Esophagus (tissue), 2 donors: ENCODE data around the gene PDE4D. TPM values are rescaled to one million over a fixed set of nuclear protein-coding genes. Genes with fewer than 3 reads are reported as not detected.

Experiments
- H3K27ac ChIP-seq, 2 donors: one replicate each; pipeline ENCODE4 v1.5.1; 2013; ENCODE audit warnings: low read depth in 2 of 2, mild to moderate bottlenecking in 2 of 2, inconsistent platforms in 1 of 2, low read length in 1 of 2, moderate library complexity in 1 of 2
- H3K27me3 ChIP-seq, 2 donors: one replicate each; pipeline ENCODE4 v1.6.1; 2013; ENCODE audit warnings: low read length in 2 of 2, control low read depth in 1 of 2, mild to moderate bottlenecking in 1 of 2; ENCODE audit not compliant: insufficient read depth in 2 of 2, control insufficient read depth in 1 of 2
- H3K36me3 ChIP-seq, 2 donors: one replicate each; pipeline ENCODE4 v1.6.1; 2013; ENCODE audit warnings: low read length in 1 of 2; ENCODE audit not compliant: control insufficient read depth in 2 of 2, insufficient read depth in 2 of 2
- H3K4me1 ChIP-seq, 2 donors: one replicate each; pipeline ENCODE4 v1.6.1; 2013; ENCODE audit warnings: low read length in 1 of 2; ENCODE audit not compliant: control insufficient read depth in 2 of 2, insufficient read depth in 2 of 2
- H3K4me3 ChIP-seq, 2 donors: one replicate each; pipeline ENCODE4 v1.5.1; 2013; ENCODE audit warnings: low read length in 2 of 2, mild to moderate bottlenecking in 2 of 2, low read depth in 1 of 2, moderate library complexity in 1 of 2
- H3K9me3 ChIP-seq, 2 donors: one replicate each; pipeline ENCODE4 v1.6.1; 2013; ENCODE audit warnings: mild to moderate bottlenecking in 2 of 2, low read depth in 1 of 2, low read length in 1 of 2, moderate library complexity in 1 of 2; ENCODE audit not compliant: control insufficient read depth in 2 of 2, insufficient read depth in 1 of 2
- WGBS, 2 donors: extraction: QIAGEN DNeasy Blood & Tissue Kit; methylation state at CpG; one replicate each; pipeline ENCODE4 v1.1.7; 2013; 5-methylcytosine and 5-hydroxymethylcytosine counted together
- polyA plus RNA-seq, 2 donors: library from polyadenylated mRNA; stranded (reverse); fragments of 200-250 nt; gene quantifications; one replicate each; pipeline ENCODE4 v1.2.3, GENCODE V29; 2013
- donor health status: healthy with polysubstance abuse.
- donor health status: Bipolar disorder and iron deficiency.

PDE4D gene
- polyA plus RNA-seq, 2 donors, result 1.5 to 2.5 TPM

- 69 to 84% methylated on average over 2 of the region's 2 CpGs for WGBS, 2 donors
- Histone ChIP-seq H3K27ac (no peak overlapping the region), H3K4me3 (no peak overlapping the region), H3K4me1 (no peaks in the 10 kb centered on the region), H3K9me3 (no peaks in the 10 kb centered on the region), H3K27me3 (no peaks in the 10 kb centered on the region), H3K36me3 (no peaks in the 10 kb centered on the region)
These were observed 408.4 kb downstream of the PDE4D start for GRCh38 chr5:59485107-59485506.

- Histone ChIP-seq H3K4me1 (no peaks in the 10 kb centered on the region), H3K4me3 (no peak overlapping the region), H3K9me3 (no peaks in the 10 kb centered on the region), H3K27ac (no peak overlapping the region), H3K27me3 (no peaks in the 10 kb centered on the region), H3K36me3 (no peaks in the 10 kb centered on the region)
- 73 to 82% methylated on average over 2 of the region's 2 CpGs for WGBS, 2 donors
These were observed 408.9 kb downstream of the PDE4D start for GRCh38 chr5:59484618-59485017.

- no peaks in the 10 kb centered on the region for H3K4me1 ChIP-seq
- no peak overlapping the region for H3K4me3 ChIP-seq
- H3K9me3 ChIP-seq, result no peaks in the 10 kb centered on the region
- no peaks in the 10 kb centered on the region for H3K36me3 ChIP-seq
- no peak overlapping the region for H3K27ac ChIP-seq
- no peaks in the 10 kb centered on the region for H3K27me3 ChIP-seq
These were observed 409.5 kb downstream of the PDE4D start for GRCh38 chr5:59483971-59484472.

- no peak overlapping the region for H3K27ac ChIP-seq
- no peaks in the 10 kb centered on the region for H3K9me3 ChIP-seq
- H3K4me3 ChIP-seq, result no peak overlapping the region
- H3K36me3 ChIP-seq, result no peaks in the 10 kb centered on the region
- 46 to 88% methylated on average over 2 of the region's 2 CpGs for WGBS, 2 donors
- no peaks in the 10 kb centered on the region for H3K4me1 ChIP-seq
- no peaks in the 10 kb centered on the region for H3K27me3 ChIP-seq
These were observed 414.4 kb downstream of the PDE4D start for GRCh38 chr5:59479086-59479485.

- WGBS, 2 donors, result 79 to 85% methylated on average over 1 of the region's 1 CpG
These were observed 419.2 kb downstream of the PDE4D start for GRCh38 chr5:59474324-59474723.

DNA sequence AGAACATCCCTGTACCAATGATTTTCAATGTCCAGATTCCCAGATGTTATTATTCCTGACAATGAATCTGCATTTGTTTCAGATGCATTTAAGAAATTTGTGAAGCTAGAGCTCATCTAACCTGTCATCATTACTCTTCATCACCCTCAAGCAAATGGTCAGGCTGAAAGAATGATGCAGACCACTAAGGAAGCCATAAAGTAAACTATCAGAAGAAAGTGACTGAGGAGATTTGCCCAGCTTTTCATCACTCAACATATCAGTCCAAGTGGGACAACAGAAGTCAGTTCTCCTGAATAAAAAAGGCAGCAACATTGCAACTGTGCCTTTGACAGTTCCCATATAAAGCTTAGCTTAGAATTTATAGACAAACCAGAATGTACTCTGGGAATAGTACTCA lies 419.9 kb downstream of the PDE4D start:
- Histone ChIP-seq H3K4me3 (no peak overlapping the region), H3K9me3 (no peaks in the 10 kb centered on the region), H3K4me1 (no peaks in the 10 kb centered on the region), H3K27ac (no peak overlapping the region), H3K27me3 (no peaks in the 10 kb centered on the region), H3K36me3 (no peaks in the 10 kb centered on the region)

More at GRCh38 chr5:59474324-59474723, 419.2 kb downstream of the PDE4D start:
- H3K4me3 ChIP-seq, result no peak overlapping the region
- H3K27me3 ChIP-seq, result no peaks in the 10 kb centered on the region
- no peaks in the 10 kb centered on the region for H3K4me1 ChIP-seq
- no peaks in the 10 kb centered on the region for H3K9me3 ChIP-seq
- no peak overlapping the region for H3K27ac ChIP-seq
- H3K36me3 ChIP-seq, result no peaks in the 10 kb centered on the region

DNA sequence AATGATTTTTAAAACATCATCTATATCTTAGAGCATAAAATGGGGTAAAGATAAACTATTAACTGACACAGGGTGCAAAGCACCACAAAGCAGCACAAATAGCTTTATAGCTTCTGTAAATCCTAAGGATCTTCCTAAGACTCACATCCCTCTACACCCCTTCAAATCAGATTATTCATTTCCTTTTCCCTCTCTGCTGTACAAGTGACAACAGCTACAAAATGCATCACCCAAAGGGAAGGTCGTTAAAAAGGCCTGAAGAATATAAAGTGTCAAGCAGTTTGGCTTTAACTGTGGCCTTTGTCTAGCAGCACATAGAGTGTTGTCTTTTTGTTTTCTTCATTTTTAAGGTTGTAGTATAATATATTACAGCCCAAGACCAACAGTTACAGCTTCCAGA lies 422.1 kb downstream of the PDE4D start:
- WGBS, 2 donors, result 41 to 48% methylated on average over 1 of the region's 1 CpG
- no peak overlapping the region for H3K4me3 ChIP-seq
- H3K9me3 ChIP-seq, result no peaks in the 10 kb centered on the region
- H3K36me3 ChIP-seq, result no peaks in the 10 kb centered on the region
- no peaks in the 10 kb centered on the region for H3K27me3 ChIP-seq
- H3K4me1 ChIP-seq, result no peaks in the 10 kb centered on the region
- H3K27ac ChIP-seq, result no peak overlapping the region

GRCh38 chr5:59467969-59468368 lies 425.6 kb downstream of the PDE4D start:
- WGBS, 2 donors, result 93 to 94% methylated on average over 2 of the region's 2 CpGs
- Histone ChIP-seq H3K9me3 (no peaks in the 10 kb centered on the region), H3K36me3 (no peaks in the 10 kb centered on the region), H3K27me3 (no peaks in the 10 kb centered on the region), H3K27ac (no peak overlapping the region), H3K4me3 (no peak overlapping the region), H3K4me1 (no peaks in the 10 kb centered on the region)

- H3K27ac ChIP-seq, result no peak overlapping the region
- no peak overlapping the region for H3K4me3 ChIP-seq
- 65 to 88% methylated on average over 2 of the region's 2 CpGs for WGBS, 2 donors
- no peaks in the 10 kb centered on the region for H3K36me3 ChIP-seq
- H3K27me3 ChIP-seq, result no peaks in the 10 kb centered on the region
- no peaks in the 10 kb centered on the region for H3K4me1 ChIP-seq
- H3K9me3 ChIP-seq, result no peaks in the 10 kb centered on the region
These were observed 427.3 kb downstream of the PDE4D start for GRCh38 chr5:59466271-59466670.

- Histone ChIP-seq H3K9me3 (no peaks in the 10 kb centered on the region), H3K36me3 (no peaks in the 10 kb centered on the region), H3K27ac (no peak overlapping the region), H3K27me3 (no peaks in the 10 kb centered on the region), H3K4me3 (no peak overlapping the region), H3K4me1 (no peaks in the 10 kb centered on the region)
- 95 to 98% methylated on average over 3 of the region's 3 CpGs for WGBS, 2 donors
These were observed 428.6 kb downstream of the PDE4D start for GRCh38 chr5:59464969-59465368.
